HepG2 (cell line): ENCODE results near the gene ALOXE3. TPM values are rescaled to one million over a fixed set of nuclear protein-coding genes. Genes with fewer than 3 reads are reported as not detected.

Source experiments
- AHDC1 ChIP-seq: sonication (generic); formaldehyde crosslinking; IDR thresholded peaks from 2 replicates; pipeline ENCODE4 v1.5.1; 2020; ENCODE audit warnings: mild to moderate bottlenecking, missing genetic modification reagents, borderline replicate concordance
- GMEB1 ChIP-seq: sonication (generic); formaldehyde crosslinking; IDR thresholded peaks from 2 replicates; pipeline ENCODE4 v1.5.1; 2020; ENCODE audit warnings: missing genetic modification reagents, mild to moderate bottlenecking, borderline replicate concordance
- HBP1 ChIP-seq: IDR thresholded peaks from 2 replicates; pipeline ENCODE4 v1.6.1; 2016; ENCODE audit warnings: low read depth, control low read depth
- HMG20B ChIP-seq: conservative IDR thresholded peaks from 2 replicates; pipeline ENCODE4 v1.6.1; 2016; ENCODE audit warnings: missing genetic modification reagents, missing compliant biosample characterization
- JUND ChIP-seq: sonication (generic); formaldehyde crosslinking; IDR thresholded peaks from 2 replicates; pipeline ENCODE4 v1.8.0; 2022; ENCODE audit warnings: mild to moderate bottlenecking, missing genetic modification reagents
- NR2F1 ChIP-seq, 2 experiments: fragments of 450-650 bp in 1 of 2; formaldehyde crosslinking in 1 of 2; IDR thresholded peaks; 2 replicates each; pipeline versions ENCODE4 v1.5.0 to v1.6.1; 2016 to 2020; ENCODE audit warnings: mild to moderate bottlenecking in 1 of 2, missing compliant biosample characterization in 1 of 2, missing genetic modification reagents in 1 of 2, moderate library complexity in 1 of 2
- SP5 ChIP-seq: IDR thresholded peaks from 2 replicates; pipeline ENCODE4 v1.6.1; 2016; ENCODE audit warnings: low read depth, borderline replicate concordance
- THRA ChIP-seq: sonication (generic); formaldehyde crosslinking; IDR thresholded peaks from 2 replicates; pipeline ENCODE4 v1.4.0; 2020; ENCODE audit warnings: missing genetic modification reagents, borderline replicate concordance
- ZFP1 ChIP-seq: IDR thresholded peaks from 2 replicates; pipeline ENCODE4 v1.6.1; 2016
- ZNF205 ChIP-seq: IDR thresholded peaks from 2 replicates; pipeline ENCODE4 v1.6.1; 2018; ENCODE audit warnings: missing biosample characterization, missing genetic modification reagents
- ZNF224 ChIP-seq: sonication (generic); formaldehyde crosslinking; IDR thresholded peaks from 2 replicates; pipeline ENCODE4 v1.5.0; 2020; ENCODE audit warnings: mild to moderate bottlenecking, missing genetic modification reagents
- ZNF24 ChIP-seq: fragments of 450-650 bp; IDR thresholded peaks from 2 replicates; pipeline ENCODE4 v1.6.1; 2017; ENCODE audit warnings: antibody characterized with exemption, mild to moderate bottlenecking
- ZNF331 ChIP-seq: sonication (generic); formaldehyde crosslinking; IDR thresholded peaks from 2 replicates; pipeline ENCODE4 v1.4.0; 2020; ENCODE audit warnings: missing genetic modification reagents
- ZNF441 ChIP-seq: sonication (generic); formaldehyde crosslinking; IDR thresholded peaks from 2 replicates; pipeline ENCODE4 v1.7.0; 2021; ENCODE audit warnings: missing genetic modification reagents, borderline replicate concordance
- ZNF468 ChIP-seq: sonication (generic); formaldehyde crosslinking; IDR thresholded peaks from 2 replicates; pipeline ENCODE4 v1.8.0; 2022; ENCODE audit warnings: mild to moderate bottlenecking, moderate library complexity, missing genetic modification reagents
- ZNF543 ChIP-seq: sonication (generic); formaldehyde crosslinking; IDR thresholded peaks from 2 replicates; pipeline ENCODE4 v1.4.0; 2020; ENCODE audit warnings: mild to moderate bottlenecking, missing genetic modification reagents
- ZNF616 ChIP-seq: sonication (generic); formaldehyde crosslinking; IDR thresholded peaks from 2 replicates; pipeline ENCODE4 v1.5.0; 2020; ENCODE audit warnings: low read depth, mild to moderate bottlenecking, missing genetic modification reagents
- ZSCAN22 ChIP-seq: sonication (generic); formaldehyde crosslinking; IDR thresholded peaks from 2 replicates; pipeline ENCODE4 v1.4.0; 2020; ENCODE audit warnings: mild to moderate bottlenecking, missing genetic modification reagents
- polyA plus RNA-seq, 8 experiments: library from polyadenylated mRNA; depleted of rRNA in 3 of 8; stranded (reverse) in 7 of 8; unstranded in 1 of 8; fragments of >200 nt; fragmentation: Illumina TruSeq in 4 of 8; extraction: Trizol in 4 of 8; gene quantifications; 2 replicates each; pipeline versions ENCODE4 v1.2.1 to v1.2.3, GENCODE V29; 2011 to 2016; ENCODE audit warnings: low read depth in 4 of 8, missing spikeins in 1 of 8, mixed read lengths in 1 of 8; ENCODE audit not compliant: insufficient read depth in 1 of 8
- total RNA-seq, 5 experiments: library from RNA; depleted of rRNA; stranded (reverse); fragments of >200 nt; fragmentation: Illumina TruSeq; extraction: Trizol; gene quantifications; 2 replicates each; pipeline ENCODE4 v1.2.3, GENCODE V29; 2016; ENCODE audit warnings: low read depth in 1 of 5

ALOXE3 gene
- total and polyA plus RNA-seq, 2 of the 13 experiments (the other 11 are each of a cell fraction or from before 2014, with no cell fraction given), result 0.07 TPM; not detected in 1

GRCh38 chr17:8125154-8125946, 7.0 kb upstream of the ALOXE3 start (continued):
- TF ChIP-seq GMEB1 (no peak), AHDC1 (CRISPR knock-in tag) (peak; percentile 36; the same call in 1 of the 2 replicates), ZNF224 (CRISPR knock-in tag) (0 out of 2 replicates have a peak, but pooled peaks have one; percentile 44), ZFP1 (0 out of 2 replicates have a peak, but pooled peaks have one; percentile 70), HBP1 (CRISPR knock-in tag) (no peak), SP5 (CRISPR knock-in tag) (peak; percentile 17; the same call in 1 of the 2 replicates), NR2F1 (CRISPR knock-in tag; IDR thresholded peaks at IDR 0.05) (0 out of 4 replicates have a peak, but pooled peaks of 1 of the 2 experiments have one; percentile 18), HMG20B (CRISPR knock-in tag) (no peak), ZNF24 (peak; percentile 96), ZNF441 (CRISPR knock-in tag) (no peak), ZNF331 (CRISPR knock-in tag) (peak; percentile 61; the same call in 1 of the 2 replicates), ZNF616 (CRISPR knock-in tag) (no peak), THRA (0 out of 2 replicates have a peak, but pooled peaks have one; percentile 55), ZSCAN22 (0 out of 2 replicates have a peak, but pooled peaks have one; percentile 24), ZNF543 (no peak), JUND (no peak), ZNF468 (CRISPR knock-in tag) (no peak), ZNF205 (peak; percentile 67; the same call in 1 of the 2 replicates)
